H1 (cell line): ENCODE results near the gene SDSL. TPM values are rescaled to one million over a fixed set of nuclear protein-coding genes. Genes with fewer than 3 reads are reported as not detected.
A peak's percentile ranks its signal among the peaks of the same experiment; 100 is the strongest.

Source experiments
- CTCF ChIA-PET: fragments of 300-600 bp; sonication (Branson Sonifier 250); formaldehyde crosslinking; loops from one replicate; lab custom pipeline; 2021; ENCODE audit not compliant: partially characterized antibody; lab: Charles Lee
- POLR2A ChIA-PET: fragments of 300-600 bp; sonication (Branson Sonifier 250); formaldehyde crosslinking; loops from one replicate; lab custom pipeline; 2021; ENCODE audit warnings: inconsistent platforms; ENCODE audit not compliant: partially characterized antibody; lab: Charles Lee
- DNase-seq, 2 experiments: peaks; one replicate each; pipeline versions ENCODE4 v3.0.0 to v3.0.0-alpha.2; 2010 to 2022; ENCODE audit warnings: low spot score in 2 of 2, low read depth in 1 of 2, mixed read lengths in 1 of 2
- FAIRE-seq: peaks from 2 replicates; lab custom pipeline; 2011; peaks lifted over from hg19 to GRCh38; lab: Jason Lieb, UNC
- H2AFZ ChIP-seq: 2 replicates; pipeline ENCODE4 v1.8.1; 2012; ENCODE audit warnings: low read length, inconsistent platforms
- H2AK5ac ChIP-seq: 2 replicates; pipeline ENCODE4 v1.6.1; 2013; ENCODE audit warnings: low read depth, low read length
- H2BK120ac ChIP-seq: replicated peaks from 2 replicates; pipeline ENCODE3; 2013; ENCODE audit warnings: low read depth, low read length, inconsistent platforms
- H2BK12ac ChIP-seq: 2 replicates; pipeline ENCODE4 v1.6.1; 2013; ENCODE audit warnings: low read depth, low read length
- H2BK15ac ChIP-seq: 2 replicates; pipeline ENCODE4 v1.6.1; 2013; ENCODE audit warnings: low read length
- H2BK20ac ChIP-seq: 2 replicates; pipeline ENCODE4 v1.6.1; 2013; ENCODE audit warnings: low read length
- H2BK5ac ChIP-seq: 2 replicates; pipeline ENCODE4 v1.6.1; 2013; ENCODE audit warnings: low read depth, low read length
- H3K14ac ChIP-seq: 2 replicates; pipeline ENCODE4 v1.6.1; 2013; ENCODE audit warnings: inconsistent platforms; ENCODE audit not compliant: insufficient read length
- H3K18ac ChIP-seq: 2 replicates; pipeline ENCODE4 v1.6.1; 2013; ENCODE audit warnings: low read length; ENCODE audit errors: extremely low read depth
- H3K23ac ChIP-seq: 2 replicates; pipeline ENCODE4 v1.6.1; 2013; ENCODE audit warnings: inconsistent platforms; ENCODE audit not compliant: insufficient read length
- H3K23me2 ChIP-seq: 2 replicates; pipeline ENCODE4 v1.6.1; 2013; ENCODE audit warnings: low read depth, low read length
- H3K27ac ChIP-seq: 2 replicates; pipeline ENCODE4 v1.6.1; 2011; ENCODE audit warnings: low read depth, low read length, inconsistent platforms
- H3K27me3 ChIP-seq, 4 experiments: replicated peaks in 1 of 4; 1 replicate in 1 of 4; 2 replicates in 3 of 4; pipeline versions ENCODE4 v1.6.1 to v1.8.1; 2011 to 2013; ENCODE audit warnings: low read length in 3 of 4, mild to moderate bottlenecking in 3 of 4, inconsistent platforms in 2 of 4, mixed read lengths in 2 of 4, moderate library complexity in 1 of 4; ENCODE audit not compliant: control insufficient read depth in 3 of 4, insufficient read depth in 3 of 4; ENCODE audit errors: extremely low read depth in 1 of 4
- H3K36me3 ChIP-seq, 4 experiments: 2 replicates each; pipeline versions ENCODE4 v1.6.1 to v1.8.1; 2011 to 2013; ENCODE audit warnings: mild to moderate bottlenecking in 4 of 4, low read length in 3 of 4, moderate library complexity in 2 of 4, control low read depth in 1 of 4, inconsistent platforms in 1 of 4; ENCODE audit not compliant: insufficient read depth in 4 of 4, control insufficient read depth in 2 of 4
- H3K4ac ChIP-seq: replicated peaks from 2 replicates; pipeline ENCODE3; 2013; ENCODE audit warnings: low read length, low read depth, mixed read lengths, inconsistent platforms; ENCODE audit not compliant: insufficient read length
- H3K4me1 ChIP-seq, 4 experiments: replicated peaks in 1 of 4; 1 replicate in 1 of 4; 2 replicates in 3 of 4; pipeline versions ENCODE4 v1.6.1 to v1.8.1; 2011 to 2013; ENCODE audit warnings: low read length in 3 of 4, inconsistent platforms in 2 of 4, mixed read lengths in 1 of 4; ENCODE audit not compliant: insufficient read depth in 4 of 4, control insufficient read depth in 3 of 4
- H3K4me2 ChIP-seq, 2 experiments: 2 replicates each; pipeline versions ENCODE4 v1.6.1 to v1.8.1; 2011 to 2013; ENCODE audit warnings: low read depth in 2 of 2, low read length in 2 of 2, control low read depth in 1 of 2, inconsistent platforms in 1 of 2, mild to moderate bottlenecking in 1 of 2; ENCODE audit not compliant: insufficient read depth in 1 of 2
- H3K4me3 ChIP-seq, 4 experiments: fragments of 200-600, 300-600 bp in 1 of 4; sonication (generic), shearing (Covaris generic), sonication (Bioruptor Twin) in 1 of 4; 2 replicates each; pipeline versions ENCODE4 v1.5.1 to v1.8.1; 2011 to 2016; ENCODE audit warnings: low read length in 4 of 4, low read depth in 3 of 4, control low read depth in 2 of 4, inconsistent platforms in 2 of 4, mild to moderate bottlenecking in 2 of 4, mixed read lengths in 1 of 4, moderate library complexity in 1 of 4; ENCODE audit not compliant: insufficient read depth in 2 of 4; ENCODE audit errors: extremely low read depth in 1 of 4
- H3K56ac ChIP-seq: replicated peaks from 2 replicates; pipeline ENCODE3; 2013; ENCODE audit warnings: low read depth, mild to moderate bottlenecking, mixed read lengths, low read length, inconsistent platforms; ENCODE audit not compliant: insufficient read length
- H3K79me1 ChIP-seq: 2 replicates; pipeline ENCODE4 v1.6.1; 2013; ENCODE audit warnings: low read depth, low read length, control low read depth
- H3K79me2 ChIP-seq, 2 experiments: 2 replicates each; pipeline versions ENCODE4 v1.6.1 to v1.8.1; 2012 to 2013; ENCODE audit warnings: low read length in 2 of 2, mild to moderate bottlenecking in 2 of 2, inconsistent platforms in 1 of 2; ENCODE audit not compliant: insufficient read depth in 2 of 2, control insufficient read depth in 1 of 2
- H3K9ac ChIP-seq, 4 experiments: replicated peaks in 1 of 4; 1 replicate in 1 of 4; 2 replicates in 3 of 4; pipeline versions ENCODE4 v1.6.1 to v1.8.1; 2011 to 2013; ENCODE audit warnings: low read depth in 3 of 4, low read length in 3 of 4, control low read depth in 2 of 4, mild to moderate bottlenecking in 2 of 4, moderate library complexity in 2 of 4, inconsistent platforms in 1 of 4; ENCODE audit errors: extremely low read depth in 1 of 4
- H3K9me3 ChIP-seq, 2 experiments: 2 replicates each; pipeline versions ENCODE4 v1.6.1 to v1.8.1; 2012 to 2013; ENCODE audit warnings: mild to moderate bottlenecking in 2 of 2, moderate library complexity in 2 of 2, control low read depth in 1 of 2, inconsistent platforms in 1 of 2, low read depth in 1 of 2, low read length in 1 of 2, mixed read lengths in 1 of 2; ENCODE audit not compliant: insufficient read depth in 2 of 2
- H4K20me1 ChIP-seq, 2 experiments: replicated peaks in 1 of 2; 2 replicates each; pipeline versions ENCODE3 to v1.8.1; 2011 to 2013; ENCODE audit warnings: inconsistent platforms in 2 of 2, low read length in 2 of 2, mild to moderate bottlenecking in 1 of 2; ENCODE audit not compliant: insufficient read depth in 2 of 2, control insufficient read depth in 1 of 2
- H4K5ac ChIP-seq: 2 replicates; pipeline ENCODE4 v1.6.1; 2013; ENCODE audit warnings: low read length, low read depth, mixed read lengths, inconsistent platforms; ENCODE audit not compliant: insufficient read length
- H4K8ac ChIP-seq: 2 replicates; pipeline ENCODE4 v1.8.0; 2013; ENCODE audit warnings: mild to moderate bottlenecking, moderate library complexity, low read length, inconsistent platforms; ENCODE audit not compliant: insufficient read depth; ENCODE audit errors: extremely low read depth
- H4K91ac ChIP-seq: replicated peaks from 2 replicates; pipeline ENCODE3; 2013; ENCODE audit warnings: low read length, mixed read lengths, inconsistent platforms; ENCODE audit not compliant: insufficient read length
- ASH2L ChIP-seq: fragments of 200-600, 300-600 bp; sonication (generic); IDR thresholded peaks from one replicate; pipeline ENCODE4 v1.7.1; 2017; ENCODE audit warnings: low read length
- BRCA1 ChIP-seq: IDR thresholded peaks from 2 replicates; pipeline ENCODE4 v1.6.1; 2012; ENCODE audit warnings: low read depth, low read length, improper control_type of control experiment
- CHD2 ChIP-seq: IDR thresholded peaks from 2 replicates; pipeline ENCODE4 v1.6.1; 2012; ENCODE audit warnings: low read length, improper control_type of control experiment
- CTBP2 ChIP-seq: IDR thresholded peaks from 2 replicates; pipeline ENCODE4 v1.7.0; 2011; ENCODE audit warnings: borderline replicate concordance, mild to moderate bottlenecking, moderate library complexity, mixed read lengths, low read length; ENCODE audit not compliant: insufficient read depth, insufficient read length
- EGR1 ChIP-seq: IDR thresholded peaks from 2 replicates; pipeline ENCODE4 v1.6.1; 2011; ENCODE audit warnings: low read depth, low read length, borderline replicate concordance
- FOSL1 ChIP-seq: IDR thresholded peaks from 2 replicates; pipeline ENCODE4 v1.6.1; 2011; ENCODE audit warnings: mild to moderate bottlenecking, low read depth, low read length, moderate library complexity; ENCODE audit not compliant: insufficient read depth
- KDM5A ChIP-seq: fragments of 200-600 bp; IDR thresholded peaks from 2 replicates; pipeline ENCODE4 v1.7.1; 2012; ENCODE audit warnings: mild to moderate bottlenecking, low read length, inconsistent platforms, mixed read lengths
- NANOG ChIP-seq: IDR thresholded peaks from 2 replicates; pipeline ENCODE4 v1.6.1; 2011; ENCODE audit warnings: low read length, low read depth, mild to moderate bottlenecking, inconsistent platforms; ENCODE audit not compliant: insufficient read depth, poor library complexity, severe bottlenecking
- RBBP5 ChIP-seq: IDR thresholded peaks from 2 replicates; pipeline ENCODE4 v1.7.1; 2012; ENCODE audit warnings: low read depth, mild to moderate bottlenecking, inconsistent platforms, low read length, moderate library complexity, borderline replicate concordance
- SP4 ChIP-seq: IDR thresholded peaks from 2 replicates; pipeline ENCODE4 v1.6.1; 2012; ENCODE audit warnings: low read length, inconsistent platforms
- SRF ChIP-seq: IDR thresholded peaks from 2 replicates; pipeline ENCODE4 v1.6.1; 2011; ENCODE audit warnings: mild to moderate bottlenecking, low read depth, low read length, moderate library complexity
- SUZ12 ChIP-seq: fragments of 200-600 bp; sonication (generic); IDR thresholded peaks from 2 replicates; pipeline ENCODE4 v1.6.1; 2012; ENCODE audit warnings: mild to moderate bottlenecking, inconsistent platforms, low read length, moderate library complexity, mixed read lengths
- ZNF274 ChIP-seq: IDR thresholded peaks from 2 replicates; pipeline ENCODE4 v1.7.0; 2012; ENCODE audit warnings: low read length, borderline replicate concordance; ENCODE audit errors: extremely low read depth
- WGBS, 2 experiments: shearing (Covaris generic) in 1 of 2; methylation state at CpG; one replicate each; pipeline versions ENCODE4 v1.1.6 to v1.1.7; 2013 to 2015; ENCODE audit warnings: low lambda C conversion rate in 2 of 2, mixed read lengths in 2 of 2, inconsistent platforms in 1 of 2, low coverage in 1 of 2, missing lambda C conversion rate in 1 of 2; ENCODE audit not compliant: insufficient replicate concordance in 2 of 2, insufficient coverage in 1 of 2, insufficient read length in 1 of 2; ENCODE audit errors: extremely low coverage in 1 of 2, missing lambda C conversion rate in 1 of 2; 5-methylcytosine and 5-hydroxymethylcytosine counted together
- polyA plus RNA-seq, 7 experiments: library from polyadenylated mRNA; depleted of rRNA in 3 of 7; stranded (reverse) in 5 of 7; unstranded in 2 of 7; fragments of >200 nt in 5 of 7; fragments of 200-250 nt in 2 of 7; gene quantifications; 1 replicate in 5 of 7; 2 replicates in 1 of 7; 4 replicates in 1 of 7; pipeline versions ENCODE4 v1.2.1 to v1.2.3, GENCODE V29; 2011 to 2013; ENCODE audit warnings: missing spikeins in 2 of 7, mixed read lengths in 2 of 7
- total RNA-seq: library from RNA; stranded (reverse); fragmentation: NEBNext Ultra II Directional; extraction: Animal tissue kit (Norgen Biotek cat#: 25700); gene quantifications from 2 replicates; pipeline ENCODE4 v1.2.1, GENCODE V29; 2021

SDSL gene
- total and polyA plus RNA-seq, 2 of the 8 experiments (the other 6 are each of a cell fraction or from before 2014, with no cell fraction given), result 0.69 to 1.3 TPM

DNA sequence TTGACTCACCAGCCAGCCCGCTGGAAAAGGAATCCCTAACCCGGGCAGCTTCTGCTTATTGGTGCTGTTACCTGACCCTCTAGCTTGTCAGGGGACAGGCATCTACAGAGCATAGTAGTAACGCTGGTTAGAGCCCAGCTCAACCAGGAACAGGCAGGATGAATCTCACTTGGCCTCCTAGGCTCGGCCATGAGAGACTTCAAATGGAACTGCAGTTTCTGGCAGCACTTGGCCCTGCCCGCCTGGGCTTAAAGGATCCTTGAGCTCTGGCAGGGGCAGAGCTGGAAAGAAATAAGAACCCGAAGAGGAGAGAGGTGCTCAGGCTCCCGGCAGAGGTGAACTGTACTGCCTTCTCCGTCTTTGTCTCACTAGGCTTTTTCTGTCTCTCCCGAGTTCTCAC lies 51.8 kb downstream of the SDSL start:
- Histone ChIP-seq H4K5ac (no peak overlapping the region), H2AFZ (no peak overlapping the region), H3K4ac (no peak overlapping the region), H4K20me1 (peaks cover 26 to 31% of the 10 kb centered on the region in 2 experiments), H4K91ac (no peak overlapping the region), H3K23ac (no peak overlapping the region), H3K14ac (no peak overlapping the region), H4K8ac (no peak overlapping the region), H3K36me3 (peaks cover 0 to 34% (median 0%) of the 10 kb centered on the region in 4 experiments; a peak in 2 of 8 replicates), H2AK5ac (no peak overlapping the region), H3K9ac (peak overlapping the region in 1 of 4 experiments; percentile 58; a peak in 2 of 7 replicates), H2BK5ac (no peak overlapping the region), H3K79me2 (peaks cover 0 to 6% of the 10 kb centered on the region in 2 experiments; a peak in 2 of 4 replicates), H3K18ac (no peak overlapping the region), H2BK12ac (no peak overlapping the region), H2BK15ac (no peak overlapping the region), H3K4me2 (peak overlapping the region; percentile 10 to 93; a peak in 2 of 4 replicates), H2BK120ac (no peak overlapping the region), H3K9me3 (no peaks in the 10 kb centered on the region), H3K4me1 (peaks cover 0 to 66% (median 38%) of the 10 kb centered on the region in 4 experiments; a peak in 6 of 7 replicates), H3K27ac (no peak overlapping the region), H3K56ac (no peak overlapping the region), H3K79me1 (no peaks in the 10 kb centered on the region; the same call in 1 of the 2 replicates), H3K4me3 (peak overlapping the region; percentile 35 to 66 (median 60); a peak in 5 of 8 replicates), H3K23me2 (peaks cover 24% of the 10 kb centered on the region; the same call in 1 of the 2 replicates), H2BK20ac (no peak overlapping the region), H3K27me3 (peaks cover 79 to 97% (median 95%) of the 10 kb centered on the region in 4 experiments)
- FAIRE-seq (no peak), DNase-seq (no peak)
- ChIA-PET POLR2A (interaction anchor here (0.5 to 1.3 kb wide), 3 partner anchors 8 to 248 kb away, joined by 3 to 6 read pairs (median 4); no protein-coding TSS in a partner anchor), CTCF (interaction anchor here (0.6 to 9.0 kb wide), 10 partner anchors 8 to 393 kb away, joined by 3 to 79 read pairs (median 4); no protein-coding TSS in a partner anchor)
- 8% methylated on average over 9 of the region's 9 CpGs; no CpG with 5 or more reads in 1 of the 2 experiments for WGBS, 2 experiments
- TF ChIP-seq EGR1, result no peak
- no peak for TF ChIP-seq CHD2
- TF ChIP-seq SUZ12, result 0 out of 2 replicates have a peak, but pooled peaks have one; percentile 7
- no peak for TF ChIP-seq ZNF274
- no peak for TF ChIP-seq NANOG
- no peak for TF ChIP-seq SP4
- TF ChIP-seq ASH2L, result no peak
- TF ChIP-seq CTBP2, result peak; percentile 85
- TF ChIP-seq RBBP5, result no peak
- TF ChIP-seq FOSL1, result no peak
- no peak for TF ChIP-seq BRCA1
- no peak for TF ChIP-seq SRF
- TF ChIP-seq KDM5A, result no peak
